IPS DF 6.9 (cell line): ENCODE results near the gene MR1.

ENCODE experiments used
- DNase-seq: peaks from one replicate; pipeline ENCODE4 v3.0.0-alpha.2; 2013; ENCODE audit warnings: low read depth, low spot score
- H3K27ac ChIP-seq: one replicate; pipeline ENCODE4 v1.5.1; 2013; ENCODE audit warnings: low read length, control low read depth
- H3K27me3 ChIP-seq: 2 replicates; pipeline ENCODE4 v1.6.1; 2013; ENCODE audit warnings: mild to moderate bottlenecking, low read length; ENCODE audit not compliant: control insufficient read depth, insufficient read depth
- H3K36me3 ChIP-seq: 2 replicates; pipeline ENCODE4 v1.6.1; 2013; ENCODE audit warnings: low read length; ENCODE audit not compliant: control insufficient read depth, insufficient read depth
- H3K4me1 ChIP-seq: 2 replicates; pipeline ENCODE4 v1.6.1; 2013; ENCODE audit warnings: low read length; ENCODE audit not compliant: control insufficient read depth, insufficient read depth
- H3K4me3 ChIP-seq: 2 replicates; pipeline ENCODE4 v1.5.1; 2013; ENCODE audit warnings: mild to moderate bottlenecking, low read length
- H3K9me3 ChIP-seq: 2 replicates; pipeline ENCODE4 v1.6.1; 2013; ENCODE audit warnings: low read length, inconsistent platforms; ENCODE audit not compliant: control insufficient read depth, insufficient read depth
- WGBS: extraction: QIAGEN DNeasy Blood & Tissue Kit; methylation state at CpG from one replicate; pipeline ENCODE4 v1.1.7; 2013; ENCODE audit warnings: mixed read lengths, missing lambda C conversion rate; ENCODE audit not compliant: insufficient read length, insufficient coverage; 5-methylcytosine and 5-hydroxymethylcytosine counted together

The MR1 gene

DNA sequence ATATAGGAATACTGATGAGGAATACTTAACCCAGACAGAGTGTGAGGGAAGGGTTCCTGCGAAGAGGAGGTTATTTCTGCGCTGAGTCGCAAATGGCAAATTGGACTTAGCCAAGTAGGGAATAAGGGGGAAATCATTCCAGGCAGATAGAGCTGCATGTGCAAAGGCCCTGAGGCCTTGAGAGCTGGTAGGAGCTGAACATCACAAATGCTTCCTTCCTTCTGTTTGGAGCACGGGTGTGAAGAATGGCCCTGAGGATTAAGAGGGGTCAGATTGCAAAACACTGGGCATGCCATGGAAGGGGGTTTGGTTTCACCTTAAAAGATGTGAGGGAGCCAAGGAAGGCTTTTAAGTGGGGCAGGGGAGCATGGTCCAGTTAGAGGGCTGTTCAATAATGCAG, 67.2 kb downstream of the MR1 start:
- no peak for DNase-seq
- H3K9me3 ChIP-seq, result no peaks in the 10 kb centered on the region
- H3K4me1 ChIP-seq, result peaks cover 9% of the 10 kb centered on the region
- peaks cover 4% of the 10 kb centered on the region; the same call in 1 of the 2 replicates for H3K27me3 ChIP-seq
- H3K36me3 ChIP-seq, result no peaks in the 10 kb centered on the region
- H3K27ac ChIP-seq, result no peak overlapping the region
- H3K4me3 ChIP-seq, result no peak overlapping the region
- no CpG with 5 or more reads among the region's 4 CpGs for WGBS

DNA sequence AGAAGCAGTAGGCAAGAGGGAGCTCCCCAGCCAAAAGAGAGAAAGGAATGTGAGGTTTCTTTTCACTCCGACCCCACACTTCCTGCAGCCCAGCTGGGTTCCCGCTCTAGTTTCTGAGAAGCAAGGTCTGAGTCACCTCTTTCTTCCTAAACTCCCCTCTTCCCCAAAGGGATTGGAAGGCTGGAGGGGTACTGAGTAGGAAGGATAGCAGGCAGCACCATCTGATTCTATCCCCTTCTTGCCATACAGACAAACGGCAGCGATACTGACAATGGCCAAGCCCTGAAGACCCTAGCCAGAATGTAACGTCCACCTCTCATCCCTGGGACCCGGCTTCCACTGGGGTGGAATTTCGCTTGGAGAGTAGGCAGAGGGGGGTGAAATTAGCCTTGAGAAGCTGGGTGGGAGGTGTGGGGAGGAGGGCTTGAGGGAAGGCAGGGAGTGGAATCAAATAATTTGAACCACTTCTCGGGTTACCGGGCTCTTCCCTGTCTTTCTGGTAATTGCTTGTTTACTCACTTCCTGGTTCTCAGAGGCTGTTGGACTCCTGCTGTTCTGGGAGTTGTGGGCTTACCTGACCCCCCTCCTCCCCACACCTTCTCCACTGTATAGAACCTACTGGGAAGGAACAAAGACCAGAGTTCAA, 67.9 kb downstream of the MR1 start:
- peak overlapping the region; percentile 12; the same call in 1 of the 2 replicates for H3K4me3 ChIP-seq
- H3K4me1 ChIP-seq, result peaks cover 8% of the 10 kb centered on the region
- H3K27ac ChIP-seq, result peak overlapping the region; percentile 52
- WGBS, result no CpG with 5 or more reads among the region's 9 CpGs
- no peaks in the 10 kb centered on the region for H3K36me3 ChIP-seq
- H3K9me3 ChIP-seq, result no peaks in the 10 kb centered on the region
- DNase-seq, result no peak
- H3K27me3 ChIP-seq, result peaks cover 11% of the 10 kb centered on the region; the same call in 1 of the 2 replicates

DNA sequence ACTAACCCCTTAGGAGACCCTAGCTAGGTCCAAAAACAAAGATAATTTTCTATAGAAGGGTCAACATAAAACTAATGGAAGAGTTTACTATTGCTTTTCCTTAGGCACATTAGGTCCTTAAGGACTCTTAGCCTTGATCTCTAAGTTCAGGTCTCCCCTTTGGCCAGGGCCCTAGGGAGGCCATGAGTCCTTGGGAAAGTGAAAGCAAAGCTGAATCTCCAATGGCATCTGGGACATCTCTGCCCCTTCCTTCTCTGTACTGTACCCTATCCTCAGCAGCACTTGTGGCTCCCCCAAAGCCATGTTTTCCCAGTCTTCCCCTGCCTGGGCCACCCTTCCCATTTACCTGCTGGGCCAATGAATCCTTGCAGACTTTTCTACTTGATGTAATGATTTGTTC, 69.1 kb downstream of the MR1 start:
- no peak for DNase-seq
- Histone ChIP-seq H3K4me3 (no peak overlapping the region), H3K36me3 (no peaks in the 10 kb centered on the region), H3K9me3 (no peaks in the 10 kb centered on the region), H3K27me3 (peaks cover 11% of the 10 kb centered on the region; the same call in 1 of the 2 replicates), H3K27ac (no peak overlapping the region), H3K4me1 (peaks cover 5% of the 10 kb centered on the region)

DNA sequence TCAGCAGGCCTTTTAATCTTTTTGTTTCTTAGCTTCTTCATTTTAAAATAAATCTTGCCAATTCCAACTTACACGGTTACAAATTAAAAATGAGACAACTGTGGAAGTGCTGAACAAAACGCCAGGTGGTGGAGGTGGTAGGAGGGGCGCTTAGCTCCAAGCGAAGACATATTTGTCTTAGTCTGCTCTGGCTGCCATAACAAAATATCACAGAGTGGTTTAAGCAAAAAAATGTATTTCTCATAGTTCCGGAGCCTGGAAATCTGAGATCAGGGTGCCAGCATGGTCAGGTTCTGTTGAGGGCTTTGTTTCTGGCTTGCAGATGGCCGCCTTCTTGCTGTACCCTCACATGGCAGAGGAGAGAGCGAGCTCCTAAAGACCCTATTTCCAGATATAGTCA, 69.6 kb downstream of the MR1 start:
- no peak overlapping the region for H3K4me3 ChIP-seq
- H3K27ac ChIP-seq, result no peak overlapping the region
- DNase-seq, result no peak
- no CpG with 5 or more reads among the region's 7 CpGs for WGBS
- peaks cover 5% of the 10 kb centered on the region for H3K4me1 ChIP-seq
- H3K27me3 ChIP-seq, result peaks cover 11% of the 10 kb centered on the region; the same call in 1 of the 2 replicates
- no peaks in the 10 kb centered on the region for H3K9me3 ChIP-seq
- H3K36me3 ChIP-seq, result no peaks in the 10 kb centered on the region

DNA sequence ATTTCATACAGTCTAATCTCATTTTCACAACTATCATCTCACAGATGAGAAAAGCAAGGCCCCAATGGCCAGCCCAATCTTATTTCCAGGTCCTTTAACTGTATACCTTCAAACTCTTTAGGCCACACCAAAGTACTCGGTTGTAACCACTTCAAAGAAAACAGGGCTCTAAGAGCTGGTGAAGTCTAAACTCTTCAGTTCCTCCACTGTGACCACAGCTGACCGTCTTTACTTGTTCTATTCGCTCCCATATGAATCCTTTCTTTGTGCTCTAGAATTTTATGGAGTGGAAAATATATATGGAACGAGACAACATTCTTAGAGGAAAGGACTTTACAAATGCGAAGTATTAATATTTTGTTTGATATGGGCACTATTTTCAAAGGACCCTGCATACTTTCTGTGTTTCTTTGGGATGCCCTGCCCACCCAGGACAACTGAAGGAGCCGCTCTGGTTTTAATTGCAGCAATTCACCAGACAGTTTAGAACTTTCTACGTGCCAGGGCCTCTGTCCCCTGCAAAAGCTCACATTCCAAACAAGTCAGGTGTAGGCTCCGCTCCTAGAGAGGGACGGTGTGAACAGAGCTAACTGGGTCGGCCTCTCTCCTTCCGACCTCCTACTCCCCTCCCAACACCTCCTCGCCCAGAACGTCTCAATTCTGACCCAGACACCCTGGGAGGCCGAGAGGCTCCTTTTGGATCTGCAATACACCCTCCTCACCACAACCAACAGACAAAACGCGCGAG, 70.4 kb downstream of the MR1 start:
- peaks cover 11% of the 10 kb centered on the region; the same call in 1 of the 2 replicates for H3K27me3 ChIP-seq
- WGBS, result 100% methylated on average over 1 of the region's 17 CpGs
- no peak for DNase-seq
- H3K4me3 ChIP-seq, result peak overlapping the region; percentile 34; the same call in 1 of the 2 replicates
- H3K4me1 ChIP-seq, result peaks cover 5% of the 10 kb centered on the region
- H3K9me3 ChIP-seq, result no peaks in the 10 kb centered on the region
- no peak overlapping the region for H3K27ac ChIP-seq
- H3K36me3 ChIP-seq, result no peaks in the 10 kb centered on the region

DNA sequence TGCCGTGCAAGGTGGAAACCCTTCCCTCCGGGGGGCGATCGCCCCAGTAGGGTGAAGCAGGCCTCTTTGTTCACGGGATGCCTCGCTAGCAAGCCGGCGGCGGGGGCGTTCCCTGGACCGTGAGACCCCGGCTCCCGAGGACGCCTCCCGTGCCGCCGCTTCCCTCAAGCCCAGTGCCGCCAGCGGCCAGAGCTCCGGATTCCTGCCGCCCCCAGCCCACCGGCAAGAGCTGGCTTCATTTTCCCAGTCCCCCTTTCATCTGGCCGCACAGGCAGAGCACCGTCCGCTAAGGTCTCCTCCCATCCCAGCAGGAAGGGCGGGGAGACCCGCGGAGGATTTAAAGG, 71.0 kb downstream of the MR1 start:
- H3K4me3 ChIP-seq, result peak overlapping the region; percentile 34; the same call in 1 of the 2 replicates
- peaks cover 2% of the 10 kb centered on the region; the same call in 1 of the 2 replicates for H3K4me1 ChIP-seq
- DNase-seq, result no peak
- peaks cover 11% of the 10 kb centered on the region; the same call in 1 of the 2 replicates for H3K27me3 ChIP-seq
- no peaks in the 10 kb centered on the region for H3K9me3 ChIP-seq
- no CpG with 5 or more reads among the region's 28 CpGs for WGBS
- H3K27ac ChIP-seq, result no peak overlapping the region
- H3K36me3 ChIP-seq, result no peaks in the 10 kb centered on the region

- H3K36me3 ChIP-seq, result no peaks in the 10 kb centered on the region
- peak overlapping the region; percentile 47; the same call in 1 of the 2 replicates for H3K4me3 ChIP-seq
- H3K27ac ChIP-seq, result no peak overlapping the region
- H3K4me1 ChIP-seq, result peaks cover under 1% of the 10 kb centered on the region; the same call in 1 of the 2 replicates
- H3K27me3 ChIP-seq, result peaks cover 11% of the 10 kb centered on the region; the same call in 1 of the 2 replicates
- no peaks in the 10 kb centered on the region for H3K9me3 ChIP-seq
- WGBS, result no CpG with 5 or more reads among the region's 104 CpGs
- no peak for DNase-seq
Measured at GRCh38 chr1:181105134-181106021, 71.6 kb downstream of the MR1 start.

DNA sequence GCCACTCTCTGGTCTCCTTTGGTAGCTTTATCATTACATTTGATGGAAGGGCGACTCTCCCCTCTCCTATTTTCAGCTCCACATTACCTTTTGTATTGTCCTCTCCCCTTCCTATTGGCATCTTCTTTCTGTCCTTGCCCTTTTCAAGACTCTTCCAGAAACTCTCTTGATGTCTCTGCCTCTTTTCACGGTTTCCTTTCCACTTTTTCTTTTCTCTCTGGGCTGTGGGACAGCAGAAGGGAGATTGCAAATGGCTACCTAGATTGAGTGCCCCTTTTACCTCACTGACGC, 72.2 kb downstream of the MR1 start:
- H3K27ac ChIP-seq, result no peak overlapping the region

GRCh38 chr1:181106479-181106878, 72.7 kb downstream of the MR1 start:
- H3K9me3 ChIP-seq, result no peaks in the 10 kb centered on the region
- no peaks in the 10 kb centered on the region for H3K4me1 ChIP-seq
- no peak overlapping the region for H3K4me3 ChIP-seq
- H3K27ac ChIP-seq, result no peak overlapping the region
- DNase-seq, result no peak
- H3K36me3 ChIP-seq, result no peaks in the 10 kb centered on the region
- no CpG with 5 or more reads among the region's 6 CpGs for WGBS
- H3K27me3 ChIP-seq, result peaks cover 11% of the 10 kb centered on the region; the same call in 1 of the 2 replicates

More for the DNA sequence above, 72.2 kb downstream of the MR1 start:
- H3K9me3 ChIP-seq, result no peaks in the 10 kb centered on the region
- no peaks in the 10 kb centered on the region for H3K36me3 ChIP-seq
- H3K4me1 ChIP-seq, result no peaks in the 10 kb centered on the region
- no peak for DNase-seq
- H3K27me3 ChIP-seq, result peaks cover 11% of the 10 kb centered on the region; the same call in 1 of the 2 replicates
- H3K4me3 ChIP-seq, result no peak overlapping the region; the same call in 1 of the 2 replicates
- WGBS, result no CpG with 5 or more reads among the region's 3 CpGs

- Histone ChIP-seq H3K4me3 (no peak overlapping the region), H3K36me3 (no peaks in the 10 kb centered on the region), H3K4me1 (no peaks in the 10 kb centered on the region), H3K9me3 (no peaks in the 10 kb centered on the region), H3K27ac (no peak overlapping the region), H3K27me3 (peaks cover 11% of the 10 kb centered on the region; the same call in 1 of the 2 replicates)
- no peak for DNase-seq
- no CpG with 5 or more reads among the region's 2 CpGs for WGBS
Measured at GRCh38 chr1:181107711-181108110, 73.9 kb downstream of the MR1 start.
